Upper lobe of left lung (tissue), 4 donors: Measurements from ENCODE around the gene ST8SIA2.

Source experiments
- CTCF ChIP-seq, 6 experiments: fragments of 450-650 bp in 4 of 6; fragments of 200-600 bp in 2 of 6; sonication (generic) in 2 of 6; IDR thresholded peaks; one replicate each; pipeline ENCODE4 v1.5.1; 2016 to 2019; ENCODE audit warnings: antibody characterized with exemption in 6 of 6
- POLR2A ChIP-seq, 4 donors: fragments of 450-650 bp; IDR thresholded peaks; one replicate each; pipeline ENCODE4 v1.5.1; 2016 to 2017; ENCODE audit warnings: antibody characterized with exemption in 4 of 4, mild to moderate bottlenecking in 2 of 4
- POLR2AphosphoS5 ChIP-seq, 2 donors: sonication (generic); formaldehyde crosslinking; IDR thresholded peaks; one replicate each; pipeline ENCODE4 v1.5.1; 2017; ENCODE audit warnings: antibody characterized with exemption in 2 of 2

GRCh38 chr15:92385096-92385495 is 8.6 kb upstream of the ST8SIA2 start:
- TF ChIP-seq CTCF (IDR thresholded peaks at IDR 0.05): no peak
- no peak for TF ChIP-seq POLR2A (IDR thresholded peaks at IDR 0.05)
- no peak for TF ChIP-seq POLR2AphosphoS5 (IDR thresholded peaks at IDR 0.05)
